Smooth muscle cell of the brain vasculature (primary cell): ENCODE measurements around the gene MUC3A.
"Not testable (repeated sequence)": the region's sequence is repeated elsewhere in the genome, so short reads cannot be mapped to it uniquely, and the experiment has no call there.

Experiments
- DNase-seq: peaks from one replicate; pipeline ENCODE4 v3.0.0-alpha.2; 2012; ENCODE audit warnings: low read depth, low spot score

The MUC3A gene, protein sequence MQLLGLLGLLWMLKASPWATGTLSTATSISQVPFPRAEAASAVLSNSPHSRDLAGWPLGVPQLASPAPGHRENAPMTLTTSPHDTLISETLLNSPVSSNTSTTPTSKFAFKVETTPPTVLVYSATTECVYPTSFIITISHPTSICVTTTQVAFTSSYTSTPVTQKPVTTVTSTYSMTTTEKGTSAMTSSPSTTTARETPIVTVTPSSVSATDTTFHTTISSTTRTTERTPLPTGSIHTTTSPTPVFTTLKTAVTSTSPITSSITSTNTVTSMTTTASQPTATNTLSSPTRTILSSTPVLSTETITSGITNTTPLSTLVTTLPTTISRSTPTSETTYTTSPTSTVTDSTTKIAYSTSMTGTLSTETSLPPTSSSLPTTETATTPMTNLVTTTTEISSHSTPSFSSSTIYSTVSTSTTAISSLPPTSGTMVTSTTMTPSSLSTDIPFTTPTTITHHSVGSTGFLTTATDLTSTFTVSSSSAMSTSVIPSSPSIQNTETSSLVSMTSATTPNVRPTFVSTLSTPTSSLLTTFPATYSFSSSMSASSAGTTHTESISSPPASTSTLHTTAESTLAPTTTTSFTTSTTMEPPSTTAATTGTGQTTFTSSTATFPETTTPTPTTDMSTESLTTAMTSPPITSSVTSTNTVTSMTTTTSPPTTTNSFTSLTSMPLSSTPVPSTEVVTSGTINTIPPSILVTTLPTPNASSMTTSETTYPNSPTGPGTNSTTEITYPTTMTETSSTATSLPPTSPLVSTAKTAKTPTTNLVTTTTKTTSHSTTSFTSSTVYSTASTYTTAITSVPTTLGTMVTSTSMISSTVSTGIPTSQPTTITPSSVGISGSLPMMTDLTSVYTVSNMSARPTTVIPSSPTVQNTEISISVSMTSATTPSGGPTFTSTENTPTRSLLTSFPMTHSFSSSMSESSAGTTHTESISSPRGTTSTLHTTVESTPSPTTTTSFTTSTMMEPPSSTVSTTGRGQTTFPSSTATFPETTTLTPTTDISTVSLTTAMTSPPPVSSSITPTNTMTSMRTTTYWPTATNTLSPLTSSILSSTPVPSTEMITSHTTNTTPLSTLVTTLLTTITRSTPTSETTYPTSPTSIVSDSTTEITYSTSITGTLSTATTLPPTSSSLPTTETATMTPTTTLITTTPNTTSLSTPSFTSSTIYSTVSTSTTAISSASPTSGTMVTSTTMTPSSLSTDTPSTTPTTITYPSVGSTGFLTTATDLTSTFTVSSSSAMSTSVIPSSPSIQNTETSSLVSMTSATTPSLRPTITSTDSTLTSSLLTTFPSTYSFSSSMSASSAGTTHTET (N-terminal part only)

DNA sequence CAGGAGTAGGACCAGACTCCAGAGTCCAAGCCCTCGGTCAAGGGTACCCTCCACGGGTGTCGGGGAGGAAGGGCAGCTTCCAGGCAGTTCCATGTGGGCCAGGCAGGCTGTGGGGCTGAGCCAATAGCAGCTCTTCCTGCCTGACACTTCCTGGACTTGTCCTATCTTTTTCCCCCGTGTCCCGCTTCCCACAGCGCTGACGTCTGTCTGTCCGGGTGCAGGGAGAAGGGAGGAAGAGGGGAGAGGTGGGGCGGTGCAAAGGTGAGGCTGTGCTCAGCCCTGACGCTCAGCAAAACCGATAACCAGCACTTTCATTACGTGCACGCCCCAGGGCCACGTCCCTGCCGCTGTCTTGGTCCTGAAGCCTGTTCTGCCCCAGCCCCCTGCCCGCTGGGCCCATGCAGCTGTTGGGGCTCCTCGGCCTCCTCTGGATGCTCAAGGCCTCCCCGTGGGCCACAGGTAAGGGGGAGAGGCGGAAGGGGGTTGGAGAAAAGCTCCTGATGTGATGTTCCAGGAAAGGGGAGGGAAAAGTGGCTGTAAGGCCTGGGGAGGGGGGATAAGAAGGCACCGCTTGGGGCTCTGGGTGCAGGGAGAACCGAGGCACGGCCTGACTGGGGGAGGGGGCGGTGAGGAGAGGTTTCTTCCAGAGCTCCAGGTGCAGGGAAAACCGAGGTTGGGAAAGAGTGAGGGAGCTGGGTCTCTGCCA is at the start of gene MUC3A:
Gene MUC3A, plus strand, starts transcription at position 308 of the 706 bp plus-strand sequence. Its CDS starts 91 bp downstream, at position 399.
- DNase-seq, result no peak

DNA sequence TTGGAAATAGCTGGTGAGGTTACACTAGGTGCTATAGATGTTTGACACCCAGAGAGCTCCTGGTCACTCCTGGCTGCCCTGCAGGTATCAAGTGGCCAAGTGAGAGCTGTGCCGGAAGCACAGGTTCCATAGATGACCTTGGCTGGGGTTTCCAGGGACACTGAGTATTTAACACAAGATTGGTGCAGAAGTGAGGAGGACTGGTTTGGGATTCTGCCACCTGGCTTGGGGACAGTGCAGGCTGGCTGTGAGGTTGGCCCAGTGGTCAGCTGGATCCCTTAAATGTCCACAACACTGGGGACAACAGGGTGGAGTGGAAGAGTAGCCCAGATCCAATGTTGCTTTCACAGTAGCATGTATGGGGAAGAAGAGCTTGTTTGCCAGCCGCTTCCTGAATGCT is 48.4 kb upstream of the MUC3A start:
- no peak for DNase-seq

DNA sequence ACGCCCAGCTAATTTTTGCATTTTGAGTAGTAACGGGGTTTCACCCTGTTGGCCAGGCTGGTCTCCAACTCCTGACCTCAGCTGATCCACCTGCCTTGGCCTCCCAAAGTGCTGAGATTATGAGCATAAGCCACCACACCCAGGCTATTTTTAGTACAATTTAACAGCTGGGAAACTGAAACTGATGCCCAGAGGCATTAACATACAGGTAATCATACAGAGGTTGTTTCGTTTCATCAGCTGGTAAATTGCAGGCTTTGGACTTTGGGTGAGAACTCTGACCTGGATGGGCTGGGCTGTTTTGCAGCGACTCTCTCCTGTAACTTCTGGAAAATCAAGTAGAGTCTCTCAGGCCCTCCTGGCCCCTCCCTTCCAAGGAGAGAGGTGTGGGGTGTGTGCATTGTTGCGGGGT is 47.4 kb upstream of the MUC3A start:
- no peak for DNase-seq

DNA sequence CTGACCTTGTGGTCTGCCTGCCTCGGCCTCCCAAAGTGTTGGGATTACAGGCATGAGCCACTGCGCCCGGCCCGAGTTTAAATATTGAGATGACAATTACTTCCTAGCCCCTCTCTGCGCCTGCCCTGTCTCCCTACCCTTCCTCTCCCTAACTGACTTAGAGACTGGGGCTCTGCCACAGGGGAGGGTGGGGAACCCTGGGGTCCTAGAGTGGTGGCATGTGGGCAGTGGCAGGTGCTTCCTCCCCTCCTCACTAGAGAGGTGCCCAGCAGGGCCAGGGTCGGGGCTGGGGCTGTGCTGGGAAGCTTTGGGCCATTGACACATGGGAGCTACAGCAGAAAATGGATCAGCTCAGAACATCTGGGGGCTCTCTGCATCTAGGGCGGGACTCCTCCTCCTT is 46.7 kb upstream of the MUC3A start:
- DNase-seq, result no peak

DNA sequence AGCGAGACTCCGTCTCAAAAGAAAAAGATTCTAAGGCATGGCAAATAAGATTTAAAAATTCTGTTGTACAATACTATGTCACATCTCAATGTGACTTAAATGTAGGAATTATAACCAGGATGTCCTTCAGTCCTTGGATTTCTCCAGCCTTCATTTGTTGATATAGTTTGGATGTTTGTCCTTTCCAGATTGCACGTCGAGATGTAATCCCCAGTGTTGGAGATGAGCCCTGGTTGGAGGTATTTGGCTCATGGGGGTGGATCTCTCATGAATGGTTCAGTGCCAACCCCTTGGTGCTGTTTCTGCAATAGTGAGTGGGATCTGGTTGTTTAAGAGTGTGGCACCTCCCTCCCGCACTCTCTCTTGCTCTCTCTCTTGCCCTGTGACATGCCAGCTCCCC is 40.8 kb upstream of the MUC3A start:
- DNase-seq, result no peak

DNA sequence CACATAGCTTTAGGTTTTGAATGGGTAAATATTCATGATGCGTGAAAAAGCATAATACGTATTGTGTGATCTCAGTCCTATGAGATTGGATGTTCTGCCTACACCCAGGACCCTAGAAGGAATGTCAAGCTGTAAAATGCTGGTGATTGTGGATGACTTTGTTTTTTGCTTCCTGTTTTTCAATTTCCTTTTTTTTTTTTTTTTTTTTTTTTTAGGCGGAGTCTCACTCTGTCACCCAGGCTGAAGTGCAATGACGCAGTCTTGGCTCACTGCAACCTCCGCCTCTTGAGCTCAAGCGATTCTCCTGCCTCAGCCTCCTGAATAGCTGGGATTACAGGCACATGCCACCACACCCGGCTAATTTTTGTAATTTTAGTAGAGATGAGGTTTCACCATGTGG is 38.9 kb upstream of the MUC3A start:
- DNase-seq, result not testable (repeated sequence)

DNA sequence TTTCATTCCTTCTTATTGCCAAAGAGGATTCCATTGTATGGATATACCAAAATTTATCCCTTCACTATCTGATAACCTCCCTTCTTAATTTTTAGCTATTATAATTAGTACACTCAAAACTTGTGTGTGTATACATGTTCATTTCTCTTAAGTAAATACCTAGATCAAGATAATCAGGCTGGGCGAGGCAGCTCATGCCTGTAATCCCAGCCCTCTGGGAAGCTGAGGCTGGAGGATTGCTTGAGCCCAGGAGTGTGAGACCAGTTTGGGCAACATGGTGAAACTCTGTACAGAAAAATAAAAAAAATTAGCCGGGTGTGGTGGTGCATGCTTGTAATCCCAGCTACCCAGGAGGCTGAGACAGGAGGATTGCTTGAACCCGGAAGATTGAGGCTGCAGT is 37.9 kb upstream of the MUC3A start:
- no peak for DNase-seq

DNA sequence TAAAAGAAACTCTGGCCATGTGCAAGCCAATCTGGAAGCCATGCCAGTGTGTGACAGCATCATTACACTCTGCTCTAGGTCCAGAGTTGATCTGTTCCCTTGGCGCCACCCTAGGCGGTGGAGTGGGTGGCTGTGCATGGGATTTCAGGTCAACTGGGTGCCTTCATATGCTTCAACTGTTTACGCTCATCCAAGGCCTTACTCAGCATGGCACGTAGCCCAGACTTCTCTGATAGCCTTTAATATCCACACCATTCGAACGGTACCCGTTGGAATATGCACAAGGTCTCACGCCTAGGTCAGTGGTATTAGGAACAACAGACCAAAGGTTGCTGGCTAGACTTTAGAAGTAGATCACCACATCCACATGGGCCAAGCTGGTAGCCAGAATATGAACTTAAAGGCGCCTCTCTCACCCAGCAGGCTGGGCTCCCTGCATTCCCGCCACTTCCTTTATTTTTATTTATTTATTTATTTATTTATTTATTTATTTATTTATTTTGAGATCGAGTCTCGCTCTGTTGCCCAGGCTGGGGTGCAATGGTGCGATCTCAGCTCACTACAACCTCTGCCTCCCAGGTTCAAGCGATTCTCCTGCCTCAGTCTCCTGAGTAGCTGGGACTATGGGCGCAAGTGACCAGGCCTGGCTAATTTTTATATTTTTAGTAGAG is 35.0 kb upstream of the MUC3A start:
- no peak for DNase-seq

DNA sequence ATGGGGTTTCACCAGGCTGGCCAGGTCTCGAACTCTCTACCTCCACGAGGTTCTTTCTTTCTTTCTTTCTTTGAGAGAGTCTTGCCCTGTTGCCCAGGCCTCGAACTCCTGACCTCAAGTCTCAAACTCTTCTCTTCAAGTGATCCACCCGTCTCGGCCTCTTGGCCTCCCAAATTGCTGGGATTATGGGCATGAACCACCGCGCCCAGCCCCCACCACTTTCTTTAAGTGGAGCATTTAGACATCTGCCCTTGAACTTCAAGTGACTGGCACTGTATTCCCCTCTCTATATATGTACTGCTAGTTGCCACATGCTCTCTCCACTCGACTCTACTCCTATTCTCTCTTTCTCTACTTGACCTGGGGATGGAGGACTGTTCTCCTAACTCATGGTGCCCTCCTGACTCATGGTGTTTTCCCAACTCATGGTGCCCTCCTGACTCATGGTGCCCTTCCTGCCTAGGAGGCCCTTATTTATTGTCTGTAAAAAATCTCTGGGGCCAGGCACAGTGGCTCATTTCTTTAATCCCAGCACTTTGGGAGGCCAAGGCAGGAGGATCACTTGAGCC is 34.4 kb upstream of the MUC3A start:
- DNase-seq, result no peak

DNA sequence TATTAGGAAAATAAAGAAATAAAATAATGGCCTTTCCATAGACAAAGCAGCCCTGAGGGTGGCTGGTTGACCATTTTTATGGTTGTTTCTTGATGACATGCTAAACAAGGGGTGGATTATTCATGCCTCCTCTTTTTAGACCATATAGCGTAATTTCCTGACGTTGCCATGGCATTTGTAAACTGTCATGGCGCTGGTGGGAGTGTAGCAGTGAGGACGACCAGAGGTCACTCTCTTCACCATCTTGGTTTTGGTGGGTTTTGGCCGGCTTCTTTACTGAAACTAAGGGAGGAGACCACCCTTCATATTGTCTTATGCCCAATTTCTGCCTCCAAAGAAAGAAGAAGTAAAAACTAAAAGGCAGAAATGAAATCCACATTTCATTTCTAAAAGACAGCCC is 30.0 kb upstream of the MUC3A start:
- not testable (repeated sequence) for DNase-seq

DNA sequence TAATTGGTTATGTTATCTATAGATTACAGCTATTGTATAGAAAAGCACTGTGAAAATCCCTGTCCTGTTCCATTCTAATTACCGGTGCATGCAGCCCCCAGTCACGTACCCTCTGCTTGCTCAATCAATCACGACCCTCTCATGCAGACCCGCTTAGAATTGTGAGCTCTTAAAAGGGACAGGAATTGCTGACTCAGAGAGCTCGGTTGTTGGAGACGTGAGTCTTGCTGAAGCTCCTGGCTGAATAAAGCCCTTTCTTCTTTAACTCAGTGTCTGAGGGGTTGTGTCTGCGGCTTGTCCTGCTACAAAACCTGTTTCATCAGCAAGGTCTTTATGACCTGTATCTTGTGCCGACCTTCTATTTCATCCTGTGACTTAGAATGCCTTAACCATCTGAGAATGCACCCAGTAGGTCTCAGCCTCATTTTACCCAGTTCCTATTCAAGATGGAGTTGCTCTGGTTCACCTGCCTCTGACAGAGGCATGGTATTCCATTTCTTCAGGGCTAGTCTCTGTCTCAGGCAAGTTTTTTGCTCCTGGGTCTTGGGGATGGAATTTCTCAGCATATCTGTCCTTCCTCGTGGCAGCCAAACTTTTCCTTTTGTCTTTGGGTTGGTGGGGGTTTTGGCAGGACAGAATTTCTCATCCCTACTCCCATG is 29.4 kb upstream of the MUC3A start:
- DNase-seq, result not testable (repeated sequence)

DNA sequence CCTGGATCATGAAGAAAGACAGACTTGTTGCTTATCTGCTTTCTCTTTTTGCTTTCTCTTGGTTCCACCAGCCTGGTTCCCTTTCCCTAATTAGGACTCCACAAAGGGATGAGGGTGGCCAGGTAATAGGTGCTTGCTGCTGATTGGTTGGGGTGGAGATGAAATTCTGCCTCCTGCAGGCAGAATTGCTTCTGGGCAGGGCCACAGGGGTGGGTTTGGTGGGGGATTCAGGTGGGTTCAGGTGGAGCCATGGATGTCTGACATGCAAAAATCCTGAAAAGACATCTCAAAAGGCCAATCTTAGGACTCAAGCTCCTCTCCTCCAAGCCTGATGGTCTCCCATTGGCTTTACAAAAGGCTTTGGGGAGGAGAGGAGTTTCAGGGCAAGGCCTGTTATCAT is 28.3 kb upstream of the MUC3A start:
- no peak for DNase-seq

DNA sequence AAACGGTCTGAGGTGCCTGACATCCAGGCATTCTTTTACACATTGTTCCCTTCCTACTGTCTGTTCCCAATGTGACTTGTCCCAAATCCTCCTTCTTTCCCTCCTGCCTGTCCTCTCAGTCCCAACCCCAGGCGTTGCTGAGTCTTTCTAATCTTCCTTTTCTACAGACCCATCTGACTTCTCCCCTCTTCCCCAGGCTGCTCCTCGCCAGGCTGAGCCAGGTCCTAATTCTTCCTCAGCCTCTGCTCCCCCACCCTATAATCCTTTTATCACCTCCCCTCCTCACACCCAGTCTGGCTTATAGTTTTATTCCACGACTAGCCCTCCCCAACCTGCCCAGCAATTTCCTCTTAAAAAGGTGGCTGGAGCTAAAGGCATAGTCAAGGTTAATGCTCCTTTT is 25.7 kb upstream of the MUC3A start:
- not testable (repeated sequence) for DNase-seq

DNA sequence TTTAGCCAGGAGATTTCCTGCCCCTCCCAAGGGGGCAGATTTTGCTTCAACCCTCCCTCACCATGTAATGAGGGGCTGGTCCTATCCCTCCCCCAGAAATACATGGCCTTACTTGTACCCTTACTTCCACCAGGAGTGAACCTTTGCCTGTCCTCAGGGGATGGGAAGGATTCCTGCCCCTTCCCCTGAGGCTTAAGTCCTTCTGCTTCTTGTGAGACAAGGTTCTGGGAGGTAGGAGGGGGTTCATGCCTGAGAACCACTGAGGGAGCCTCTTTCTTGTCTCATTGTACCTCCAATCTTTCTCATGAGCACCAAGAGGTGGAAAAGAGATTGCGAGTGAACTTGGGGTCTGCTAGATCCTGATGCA is 19.5 kb upstream of the MUC3A start:
- no peak for DNase-seq

DNA sequence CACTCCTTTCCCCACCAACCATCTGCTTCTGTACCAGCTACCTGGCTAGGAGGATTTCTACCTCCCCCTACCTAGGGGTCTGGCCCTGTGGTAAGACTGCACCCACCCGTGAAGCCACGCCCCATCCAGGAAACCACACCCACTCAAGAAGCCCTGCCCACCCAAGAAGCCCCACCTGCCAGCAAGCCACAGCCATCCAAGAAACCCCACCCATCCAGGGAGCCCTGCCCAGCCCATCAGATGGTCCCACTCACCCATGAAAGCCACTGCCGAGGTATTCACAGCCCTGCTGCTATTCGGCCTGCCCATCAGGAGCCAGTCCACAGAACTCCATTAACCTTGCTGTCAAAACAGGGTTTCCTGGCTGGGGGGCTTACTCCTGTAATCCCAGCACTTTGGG is 15.6 kb upstream of the MUC3A start:
- DNase-seq, result no peak

DNA sequence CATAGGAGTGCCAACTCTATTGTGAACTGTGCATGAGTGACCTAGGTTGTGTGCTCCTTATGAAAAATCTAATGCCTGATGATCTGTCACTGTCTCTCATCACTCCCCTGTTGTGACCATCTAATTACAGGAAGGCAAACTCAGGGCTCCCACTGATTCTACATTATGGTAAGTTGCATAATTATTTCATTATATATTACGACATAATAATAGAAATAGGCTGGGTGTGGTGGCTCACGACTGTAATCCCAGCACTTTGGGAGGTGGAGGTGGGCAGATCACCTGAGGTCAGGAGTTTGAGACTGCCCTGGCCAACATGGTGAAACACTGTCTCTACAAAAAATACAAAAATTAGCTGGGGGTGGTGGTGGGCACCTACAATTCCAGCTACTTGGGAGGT is 14.0 kb upstream of the MUC3A start:
- DNase-seq, result not testable (repeated sequence)

DNA sequence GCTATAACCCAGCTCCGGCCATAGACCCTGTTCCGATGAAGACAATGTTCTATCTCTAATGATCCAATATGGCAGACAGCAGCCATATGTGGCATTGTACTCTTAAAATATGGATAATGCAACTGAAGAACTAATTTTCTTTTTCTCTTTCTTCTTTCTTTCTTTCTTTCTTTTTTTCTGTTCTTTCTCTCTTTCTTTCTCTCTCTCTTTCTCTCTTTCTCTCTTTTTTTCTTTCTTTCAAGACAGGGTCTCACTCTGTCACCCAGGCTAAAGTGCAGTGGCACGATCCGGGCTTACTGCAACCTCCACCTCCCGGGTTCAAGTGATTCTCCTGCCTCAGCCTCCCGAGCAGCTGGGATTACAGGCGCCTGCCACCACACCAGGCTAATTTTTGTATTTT is 13.2 kb upstream of the MUC3A start:
- not testable (repeated sequence) for DNase-seq

DNA sequence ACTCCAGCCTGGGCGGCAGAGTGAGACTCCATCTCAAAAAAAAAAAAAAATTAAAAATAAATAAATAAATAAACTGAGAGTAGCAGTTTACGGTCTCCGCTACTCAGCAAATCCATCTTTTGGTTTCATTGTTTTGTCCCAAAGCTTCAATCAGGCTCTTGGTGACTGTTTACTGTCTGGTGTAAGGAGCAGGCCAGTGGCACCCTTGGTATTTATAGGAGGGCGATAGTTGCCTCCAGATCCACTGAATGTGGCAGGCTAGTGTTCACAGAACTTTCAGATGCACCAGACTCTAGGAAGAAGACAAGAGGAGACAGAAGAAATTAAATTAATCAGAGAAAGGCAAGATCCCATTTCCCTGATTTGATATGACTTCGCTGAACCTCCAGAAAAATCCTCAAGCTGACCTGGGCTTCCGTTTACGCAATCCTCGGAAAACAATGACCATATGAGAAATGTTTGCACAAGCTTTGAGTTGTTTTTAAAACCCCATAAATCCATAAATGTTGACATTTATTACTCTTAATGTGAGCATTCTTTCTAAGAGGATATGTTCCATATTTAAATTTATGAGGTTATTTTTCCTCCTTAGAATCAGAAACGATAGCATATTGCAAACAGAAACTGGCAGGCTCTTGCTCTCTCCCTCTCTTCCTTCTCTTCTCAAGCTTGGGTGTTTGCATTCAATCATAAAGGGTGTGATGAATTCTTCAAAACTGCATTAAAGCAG is 7.1 kb upstream of the MUC3A start:
- no peak for DNase-seq

DNA sequence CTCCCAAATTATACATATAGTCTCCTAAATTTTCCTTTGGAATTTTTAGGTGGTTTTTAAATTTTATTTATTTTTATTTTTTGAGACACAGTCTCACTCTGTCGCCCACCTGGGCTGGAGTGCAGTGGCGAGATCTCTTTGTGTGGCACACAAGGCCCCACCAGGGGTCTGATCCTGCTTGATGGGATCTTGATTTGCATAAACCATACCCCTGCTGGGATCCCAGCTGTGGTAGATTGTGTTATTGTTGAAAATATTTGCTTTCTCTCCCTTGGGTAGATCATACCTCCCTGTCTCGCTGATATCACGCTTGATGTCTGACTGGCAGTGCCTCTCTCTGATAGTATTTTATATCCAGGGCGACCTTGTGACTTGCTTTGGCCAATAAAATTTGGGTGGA is 5.6 kb upstream of the MUC3A start:
- no peak for DNase-seq
